Iris pigment epithelial cell (primary cell): ENCODE measurements around the gene HOXA5.

Source experiments
- DNase-seq: peaks from one replicate; pipeline ENCODE4 v3.0.0-alpha.2; 2011; ENCODE audit warnings: low read depth

HOXA5 gene

GRCh38 chr7:27116962-27117886 is 26.3 kb downstream of the HOXA5 start:
- no peak for DNase-seq

- no peak for DNase-seq
Observed at GRCh38 chr7:27116031-27116961, 27.2 kb downstream of the HOXA5 start.

GRCh38 chr7:27115221-27116026 is 28.1 kb downstream of the HOXA5 start:
- DNase-seq: no peak

GRCh38 chr7:27114881-27115220 is 28.6 kb downstream of the HOXA5 start:
- DNase-seq: no peak

GRCh38 chr7:27113991-27114769 is 29.3 kb downstream of the HOXA5 start:
- no peak for DNase-seq

- no peak for DNase-seq
Observed at GRCh38 chr7:27112955-27113949, 30.2 kb downstream of the HOXA5 start.

GRCh38 chr7:27112361-27112760 is 31.1 kb downstream of the HOXA5 start:
- no peak for DNase-seq

GRCh38 chr7:27111751-27112277 is 31.7 kb downstream of the HOXA5 start:
- no peak for DNase-seq

GRCh38 chr7:27111042-27111750 is 32.3 kb downstream of the HOXA5 start:
- no peak for DNase-seq

- DNase-seq: no peak
Observed at GRCh38 chr7:27110186-27111031, 33.1 kb downstream of the HOXA5 start.

GRCh38 chr7:27109466-27110185 is 33.9 kb downstream of the HOXA5 start:
- no peak for DNase-seq

GRCh38 chr7:27108390-27109127 is 34.9 kb downstream of the HOXA5 start:
- no peak for DNase-seq

- DNase-seq: no peak
Observed at GRCh38 chr7:27107391-27108381, 35.8 kb downstream of the HOXA5 start.

GRCh38 chr7:27106901-27107240 is 36.6 kb downstream of the HOXA5 start:
- no peak for DNase-seq

GRCh38 chr7:27106181-27106900 is 37.1 kb downstream of the HOXA5 start:
- DNase-seq: no peak
